Uterus (tissue), 4 donors: ENCODE data around the gene RNU1-2. TPM values are rescaled to one million over a fixed set of nuclear protein-coding genes. Genes with fewer than 3 reads are reported as not detected.
"Not testable (repeated sequence)": the region's sequence is repeated elsewhere in the genome, so short reads cannot be mapped to it uniquely, and the experiment has no call there.

Source experiments
- DNase-seq, 2 donors: peaks; one replicate each; pipeline ENCODE4 v3.0.0-alpha.2; 2019 to 2020
- H3K27ac ChIP-seq, 2 donors: fragments of 200-600 bp; sonication (generic); 1 replicate in 1 of 2; 2 replicates in 1 of 2; pipeline ENCODE4 v1.5.1; 2016 to 2018
- H3K27me3 ChIP-seq, 2 donors: fragments of 200-600 bp; sonication (generic); one replicate each; pipeline ENCODE4 v1.5.1; 2018 to 2019; ENCODE audit warnings: control low read depth in 1 of 2
- H3K36me3 ChIP-seq, 2 donors: fragments of 200-600 bp; sonication (generic); one replicate each; pipeline ENCODE4 v1.5.1; 2019; ENCODE audit warnings: control low read depth in 1 of 2
- H3K4me1 ChIP-seq, 2 donors: fragments of 200-600 bp; sonication (generic); one replicate each; pipeline ENCODE4 v1.5.1; 2018 to 2019; ENCODE audit warnings: control low read depth in 1 of 2
- H3K4me3 ChIP-seq, 2 donors: fragments of 200-600 bp; sonication (generic); 1 replicate in 1 of 2; 2 replicates in 1 of 2; pipeline ENCODE4 v1.5.1; 2018 to 2019; ENCODE audit warnings: mild to moderate bottlenecking in 1 of 2
- H3K9me3 ChIP-seq, 2 donors: fragments of 200-600 bp; sonication (generic); one replicate each; pipeline ENCODE4 v1.5.1; 2019; ENCODE audit warnings: control low read depth in 1 of 2
- CTCF ChIP-seq, 4 experiments: fragments of 200-600 bp in 2 of 4; fragments of 450-650 bp in 2 of 4; sonication (generic) in 2 of 4; IDR thresholded peaks; one replicate each; pipeline ENCODE4 v1.5.1; 2016 to 2019; ENCODE audit warnings: antibody characterized with exemption in 4 of 4, mild to moderate bottlenecking in 2 of 4, moderate library complexity in 1 of 4
- POLR2A ChIP-seq, 2 donors: fragments of 450-650 bp; IDR thresholded peaks; one replicate each; pipeline ENCODE4 v1.6.1; 2016; ENCODE audit warnings: antibody characterized with exemption in 2 of 2, mild to moderate bottlenecking in 1 of 2, moderate library complexity in 1 of 2
- intact Hi-C: fragments of 100-400 bp; cut with DNase I; formaldehyde crosslinking; loops from one replicate; pipeline ENCODE4 v1.15.1; 2023; ENCODE audit warnings: low total_unique reads
- total RNA-seq, 4 donors: library from RNA; depleted of rRNA in 3 of 4; stranded (reverse); fragments of >200 nt in 3 of 4; gene quantifications; one replicate each; pipeline versions ENCODE4 v1.1.0 to v1.2.4, GENCODE V29; 2014 to 2023
- donor health status: DM: yes; HTN: yes; CAD: no.

RNU1-2 gene
- total RNA-seq, 4 donors from 2014 or later: under 0.01 to 2,125 (median under 0.01) TPM

GRCh38 chr1:16905110-16905867, 9.5 kb downstream of the RNU1-2 start:
- H3K4me1 ChIP-seq: peaks cover 0 to 3% of the 10 kb centered on the region in 2 donors
- H3K4me3 ChIP-seq: peak overlapping the region; percentile 50 to 54
- peak overlapping the region; percentile 95 to 99 for H3K27ac ChIP-seq
- no peaks in the 10 kb centered on the region for H3K9me3 ChIP-seq
- no peaks in the 10 kb centered on the region for H3K36me3 ChIP-seq
- intact Hi-C loops: no loop called here
- no peak for DNase-seq
- H3K27me3 ChIP-seq: no peaks in the 10 kb centered on the region
- TF ChIP-seq CTCF (IDR thresholded peaks at IDR 0.05): peak in 1 of 4 experiments; percentile 14
- TF ChIP-seq POLR2A (IDR thresholded peaks at IDR 0.05): peak; percentile 22 to 86

- Histone ChIP-seq H3K4me1 (peaks cover 0 to 3% of the 10 kb centered on the region in 2 donors), H3K36me3 (no peaks in the 10 kb centered on the region), H3K27ac (peak overlapping the region; percentile 95 to 99), H3K4me3 (no peak overlapping the region), H3K27me3 (no peaks in the 10 kb centered on the region), H3K9me3 (no peaks in the 10 kb centered on the region)
- no peak for TF ChIP-seq CTCF (IDR thresholded peaks at IDR 0.05)
- TF ChIP-seq POLR2A (IDR thresholded peaks at IDR 0.05): no peak
- DNase-seq: no peak
- intact Hi-C loops: no loop called here
Measured at GRCh38 chr1:16905868-16906702, 10.3 kb downstream of the RNU1-2 start.

- Histone ChIP-seq H3K27ac (no peak overlapping the region), H3K4me3 (no peak overlapping the region), H3K4me1 (peaks cover 0 to 3% of the 10 kb centered on the region in 2 donors), H3K9me3 (no peaks in the 10 kb centered on the region), H3K27me3 (no peaks in the 10 kb centered on the region), H3K36me3 (no peaks in the 10 kb centered on the region)
- DNase-seq: peak in 1 of 2 donors; percentile 17
- no peak for TF ChIP-seq POLR2A (IDR thresholded peaks at IDR 0.05)
- TF ChIP-seq CTCF (IDR thresholded peaks at IDR 0.05): no peak
- intact Hi-C loops: no loop called here
Measured at GRCh38 chr1:16906873-16907272, 11.1 kb downstream of the RNU1-2 start.

DNA sequence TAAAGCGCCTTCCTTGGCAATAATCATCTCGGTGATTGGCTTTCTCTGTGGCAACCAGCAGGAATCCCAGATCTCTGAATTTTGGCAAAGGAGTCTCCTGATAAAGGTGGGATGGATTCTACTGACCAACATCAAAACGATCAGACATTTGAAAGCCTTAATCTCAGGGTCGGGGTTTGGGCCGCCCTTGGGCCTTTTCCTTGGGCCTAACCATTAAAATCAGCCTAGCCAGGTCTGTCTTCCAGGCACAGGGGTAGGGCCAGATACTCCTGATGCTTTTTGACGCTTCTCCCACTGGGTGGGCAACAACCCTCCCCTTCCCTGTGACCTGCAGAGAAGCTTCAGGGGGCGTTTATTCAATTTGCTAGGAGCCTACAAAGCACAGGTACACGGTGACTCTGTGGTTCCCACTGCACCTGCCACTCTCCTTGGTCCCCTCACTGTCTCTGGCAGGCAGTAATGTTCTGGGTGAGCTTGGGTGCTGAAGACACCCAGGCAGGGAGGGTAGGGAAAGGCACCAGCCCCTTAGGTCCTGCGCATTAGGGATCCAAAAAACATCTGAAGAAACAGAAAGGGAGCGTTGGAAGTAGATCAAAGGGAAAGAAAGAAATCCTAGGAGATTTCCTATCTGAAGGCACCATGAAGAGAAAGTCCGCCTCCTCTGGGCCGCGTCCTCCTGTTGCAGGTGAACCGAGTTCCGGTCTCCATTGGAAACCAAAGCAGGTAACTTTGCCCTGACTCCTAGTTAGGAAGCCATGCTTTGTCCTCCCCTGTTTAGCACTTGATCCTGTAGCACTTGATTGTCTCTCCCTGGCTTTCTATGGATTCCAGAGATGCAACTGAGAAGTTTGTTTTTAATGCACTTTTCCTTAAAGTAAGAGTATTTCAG, 12.3 kb downstream of the RNU1-2 start:
- Histone ChIP-seq H3K4me3 (no peak overlapping the region), H3K27me3 (no peaks in the 10 kb centered on the region), H3K36me3 (no peaks in the 10 kb centered on the region), H3K9me3 (no peaks in the 10 kb centered on the region), H3K27ac (no peak overlapping the region), H3K4me1 (peaks cover 4 to 6% of the 10 kb centered on the region in 2 donors)
- intact Hi-C loops: no loop called here
- DNase-seq: no peak
- TF ChIP-seq POLR2A (IDR thresholded peaks at IDR 0.05): no peak
- no peak for TF ChIP-seq CTCF (IDR thresholded peaks at IDR 0.05)

DNA sequence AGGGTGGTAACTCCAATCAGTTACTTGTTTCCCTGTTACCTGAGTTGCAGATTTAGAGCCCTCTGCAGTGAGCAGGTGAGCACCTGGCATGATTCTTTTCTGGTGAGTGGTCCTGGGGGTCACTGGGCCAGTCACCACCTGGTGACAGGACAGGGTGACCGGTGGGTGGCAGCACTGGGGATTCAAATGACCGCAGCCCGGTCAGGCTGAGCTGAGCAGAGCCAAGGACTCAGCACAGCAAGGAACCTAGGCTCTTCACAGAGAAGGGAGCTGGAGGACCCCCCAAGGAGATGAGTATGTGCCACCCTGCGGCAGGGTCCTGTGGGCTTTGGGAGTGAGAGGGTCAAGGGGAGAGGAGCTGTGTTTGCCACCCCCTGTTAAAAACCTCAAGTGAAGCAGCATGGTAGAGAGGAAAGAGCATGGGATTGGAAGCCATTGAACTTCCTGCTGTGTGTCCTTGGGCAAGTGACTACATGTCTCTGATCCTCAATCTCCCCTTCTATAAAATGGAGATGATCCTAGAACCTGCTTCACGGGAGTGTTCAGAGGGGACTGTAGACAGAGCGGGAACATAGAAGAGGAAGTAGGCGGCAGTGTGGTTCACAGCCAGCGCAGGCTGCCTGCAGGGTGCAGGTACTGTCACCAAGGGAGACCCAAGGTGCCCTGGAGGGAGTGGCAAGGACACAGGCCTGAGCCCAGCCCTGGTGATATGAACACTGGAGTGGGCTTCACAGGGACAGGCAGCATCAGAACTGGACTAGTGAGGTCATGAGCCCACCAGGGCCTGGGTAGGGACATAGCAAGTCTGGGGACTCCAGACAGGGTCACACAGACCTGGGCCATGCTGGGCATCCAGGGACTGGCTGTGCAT, 16.3 kb downstream of the RNU1-2 start:
- H3K36me3 ChIP-seq, H3K27ac ChIP-seq, H3K9me3 ChIP-seq, H3K4me3 ChIP-seq, H3K27me3 ChIP-seq, DNase-seq, intact Hi-C loops: not testable (repeated sequence)
- H3K4me1 ChIP-seq: peaks cover 7 to 12% of the 10 kb centered on the region in 2 donors

DNA sequence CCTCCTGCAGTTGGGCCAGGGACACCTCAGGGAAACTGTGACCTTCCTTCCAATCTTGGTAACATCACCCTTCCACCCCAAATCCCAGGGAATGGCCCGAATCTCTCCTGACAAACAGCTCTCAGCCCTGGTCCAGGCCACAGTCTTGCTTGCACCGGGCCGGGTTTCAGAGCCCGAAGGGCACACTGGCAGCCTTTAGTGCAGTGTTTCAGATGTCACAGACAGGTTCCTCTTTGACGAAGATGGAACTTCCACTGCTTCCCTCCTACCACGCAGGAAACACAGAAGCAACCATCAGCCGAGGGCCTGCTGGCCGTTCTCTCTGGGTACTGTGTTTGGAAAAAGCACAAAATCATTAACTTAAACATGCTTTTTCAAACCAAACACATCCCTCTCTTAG, 17.0 kb downstream of the RNU1-2 start:
- H3K36me3 ChIP-seq, H3K9me3 ChIP-seq, DNase-seq, H3K27me3 ChIP-seq, H3K27ac ChIP-seq, H3K4me3 ChIP-seq, intact Hi-C loops: not testable (repeated sequence)
- H3K4me1 ChIP-seq: peaks cover 7 to 12% of the 10 kb centered on the region in 2 donors
